OCI-M2 (cell line): ENCODE results near the gene ZNF764.
"Not testable (repeated sequence)": the region's sequence is repeated elsewhere in the genome, so short reads cannot be mapped to it uniquely, and the experiment has no call there.

Experiments used
- DNase-seq: peaks from one replicate; lab custom pipeline; 2025; ENCODE audit not compliant: unreplicated experiment; lab: John Stamatoyannopoulos, UW

Gene ZNF764

DNA sequence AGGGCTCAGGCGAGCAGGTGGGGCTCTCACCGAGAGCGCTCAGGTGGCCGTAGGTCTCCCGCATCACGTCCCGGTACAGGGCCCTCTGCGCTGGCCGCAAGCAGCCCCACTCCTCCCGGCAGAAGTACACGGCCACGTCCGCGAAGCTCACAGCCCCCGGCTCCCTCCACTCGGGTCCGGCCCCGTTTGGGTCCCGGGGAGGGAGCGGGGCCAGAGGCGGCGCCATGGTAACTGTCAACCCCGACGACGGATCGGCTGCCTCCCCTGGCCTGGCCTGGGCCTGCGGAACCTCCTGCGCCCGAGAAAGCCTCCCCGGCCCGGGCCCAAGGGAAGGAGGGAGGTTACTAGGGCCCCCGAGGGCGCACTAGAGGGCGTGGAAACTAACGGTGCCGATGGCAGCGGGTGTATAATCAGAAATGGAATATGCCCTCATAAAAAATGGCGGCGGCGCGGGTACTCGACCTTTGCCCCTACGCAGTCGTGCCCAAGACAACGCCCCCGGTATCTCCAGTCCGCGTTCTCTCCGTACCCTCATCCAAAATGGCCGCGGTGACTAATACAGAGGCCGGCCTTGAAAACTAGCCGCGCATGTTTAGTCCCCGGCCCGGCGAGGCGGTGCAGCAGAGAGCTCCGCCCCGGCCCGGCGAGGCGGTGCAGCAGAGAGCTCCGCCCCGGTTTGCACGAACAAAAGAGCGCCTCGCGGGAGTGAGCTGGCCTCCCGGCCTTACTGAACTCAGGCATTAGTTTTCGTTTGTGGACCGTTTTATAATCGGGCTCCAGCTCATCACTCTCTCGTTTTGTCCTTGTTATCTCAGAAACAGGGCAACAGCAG lies at the start of gene ZNF764:
Gene ZNF764 (minus strand): TSS at position 418 of the 832 bp plus-strand sequence. CDS start 192 bp downstream, at position 226.
- peak; percentile 91 for DNase-seq

DNA sequence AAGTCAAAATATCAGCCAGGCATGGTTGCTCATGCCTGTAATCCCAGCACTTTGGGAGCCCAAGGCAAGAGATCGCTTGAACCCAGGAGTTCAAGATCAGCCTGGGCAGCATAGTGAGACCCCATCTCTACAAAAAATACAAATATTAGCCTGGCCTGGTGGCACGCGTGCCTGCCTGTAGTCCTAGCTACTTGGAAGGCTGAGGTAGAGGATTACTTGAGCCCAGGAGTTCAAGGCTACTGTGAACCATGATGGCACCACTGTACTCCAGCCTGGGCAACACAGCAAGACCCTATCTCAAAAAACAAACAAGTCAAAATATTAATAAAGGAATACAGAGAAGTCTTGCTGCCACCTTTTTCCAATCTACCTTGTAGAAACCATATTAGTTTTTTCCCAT lies 47.8 kb upstream of the ZNF764 start:
- DNase-seq, result no peak

DNA sequence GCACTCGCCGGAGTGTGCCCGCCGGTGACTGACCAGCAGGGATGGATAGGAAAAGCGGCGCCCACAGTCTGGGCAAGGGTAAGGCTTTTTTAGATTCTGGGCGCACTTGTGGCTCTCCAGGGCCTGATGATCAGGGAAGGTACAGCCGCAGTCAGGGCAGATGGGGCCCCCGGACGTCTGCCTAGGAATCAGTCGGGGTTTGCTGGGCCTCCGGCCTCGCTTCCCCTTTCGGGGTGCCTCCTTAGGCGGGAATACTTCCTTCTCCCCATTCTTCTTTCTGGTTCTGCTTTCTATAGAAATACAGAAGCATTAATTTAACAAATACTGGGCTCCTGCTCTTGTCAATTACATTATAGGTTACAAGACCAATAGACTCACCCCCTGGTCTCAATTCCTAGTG lies 47.0 kb upstream of the ZNF764 start:
- DNase-seq, result no peak

DNA sequence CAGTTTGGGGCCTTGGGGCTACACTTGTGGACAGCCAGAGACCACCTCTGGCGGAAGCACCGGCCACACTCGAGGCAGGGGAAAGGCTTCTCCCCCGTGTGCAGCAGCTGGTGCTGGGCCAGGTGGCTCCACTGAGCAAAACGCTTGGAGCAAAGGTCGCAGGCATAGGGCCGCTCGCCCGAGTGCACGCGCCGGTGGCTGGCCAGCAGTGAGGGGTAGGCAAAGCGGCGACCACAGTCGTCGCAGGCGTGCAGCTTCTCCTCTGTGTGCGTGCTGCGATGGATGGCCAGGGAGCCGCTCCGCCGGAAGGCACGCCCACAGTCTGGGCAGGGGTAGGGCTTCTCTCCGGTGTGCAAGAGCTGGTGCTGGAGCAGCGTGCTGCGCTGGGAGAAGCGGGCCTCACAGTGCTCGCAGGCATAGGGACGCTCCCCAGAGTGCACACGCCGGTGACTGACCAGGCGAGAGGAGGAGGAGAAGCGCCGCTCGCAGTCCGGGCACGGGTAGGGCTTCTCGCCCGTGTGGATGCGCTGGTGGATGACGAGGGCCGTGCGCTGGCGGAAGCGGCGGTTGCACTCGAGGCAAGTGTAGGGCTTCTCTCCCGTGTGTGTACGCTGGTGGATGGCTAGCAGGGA lies 46.3 kb upstream of the ZNF764 start:
- DNase-seq, result no peak

DNA sequence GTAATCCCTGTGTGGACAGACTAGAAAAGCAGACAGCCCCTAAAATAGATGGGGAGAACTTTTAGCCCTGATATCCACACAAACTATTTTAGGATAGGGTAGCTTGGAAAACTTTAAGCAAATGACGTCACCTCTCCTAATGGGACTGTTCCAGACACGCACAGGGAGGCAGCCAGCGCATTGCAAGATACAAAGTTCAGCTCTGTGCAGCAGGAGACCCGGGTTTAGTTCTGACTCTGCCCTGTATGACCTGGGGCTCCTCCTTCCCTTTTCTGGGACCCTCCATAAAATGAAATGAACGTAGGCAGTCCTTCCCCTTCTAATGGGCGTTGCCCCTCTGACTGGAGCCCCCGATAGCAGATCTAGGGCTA lies 45.8 kb upstream of the ZNF764 start:
- DNase-seq, result no peak

DNA sequence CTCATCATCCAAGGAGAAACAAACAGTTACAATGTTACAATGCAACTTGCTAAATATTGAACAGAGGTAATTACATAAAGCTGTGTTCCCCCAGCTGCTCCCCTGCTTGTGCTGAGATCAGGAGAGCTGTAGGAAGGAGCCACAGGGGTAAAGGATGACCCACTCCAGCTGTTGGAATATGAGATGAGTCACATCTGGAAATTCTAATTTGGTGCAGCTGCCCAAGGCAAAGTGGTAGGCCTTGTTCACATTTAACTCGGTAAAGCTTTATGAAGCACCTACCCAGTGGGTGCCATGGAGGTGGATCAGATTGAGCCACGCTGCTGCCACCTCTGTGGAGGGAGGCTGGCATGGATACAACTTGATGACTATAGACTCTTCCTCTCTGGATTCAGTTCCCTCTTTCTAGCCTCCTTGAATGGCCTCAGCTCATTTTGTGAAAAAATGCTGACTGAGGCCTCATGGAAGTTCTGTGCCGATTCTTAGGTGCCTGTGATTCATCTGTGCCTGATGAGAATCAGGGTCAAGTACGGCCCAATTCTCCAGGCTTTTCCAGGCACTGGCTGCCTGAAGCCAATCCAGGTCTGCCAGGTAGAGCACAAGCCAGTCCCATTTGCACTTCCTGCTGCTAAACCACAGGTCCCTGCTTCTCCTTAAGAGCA lies 44.6 kb upstream of the ZNF764 start:
- no peak for DNase-seq

DNA sequence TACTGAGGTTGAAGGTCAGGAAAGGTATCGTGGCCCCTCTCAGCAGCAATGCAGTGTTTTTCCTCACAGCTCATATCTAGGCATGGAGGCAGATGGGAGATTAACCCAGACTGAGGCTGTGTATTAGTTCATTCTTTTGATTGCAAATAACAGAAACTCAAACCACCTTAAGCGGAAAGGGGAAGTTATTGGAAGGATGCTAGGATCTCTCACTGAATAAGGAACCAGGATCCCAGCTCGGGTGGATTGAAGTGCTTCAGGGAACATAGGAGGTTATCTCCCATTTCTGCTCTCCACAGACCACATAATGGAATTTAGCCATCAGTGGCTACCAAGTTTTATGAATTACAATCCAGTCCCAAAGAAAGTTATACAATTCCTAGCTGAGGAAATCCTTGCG lies 43.8 kb upstream of the ZNF764 start:
- no peak for DNase-seq

DNA sequence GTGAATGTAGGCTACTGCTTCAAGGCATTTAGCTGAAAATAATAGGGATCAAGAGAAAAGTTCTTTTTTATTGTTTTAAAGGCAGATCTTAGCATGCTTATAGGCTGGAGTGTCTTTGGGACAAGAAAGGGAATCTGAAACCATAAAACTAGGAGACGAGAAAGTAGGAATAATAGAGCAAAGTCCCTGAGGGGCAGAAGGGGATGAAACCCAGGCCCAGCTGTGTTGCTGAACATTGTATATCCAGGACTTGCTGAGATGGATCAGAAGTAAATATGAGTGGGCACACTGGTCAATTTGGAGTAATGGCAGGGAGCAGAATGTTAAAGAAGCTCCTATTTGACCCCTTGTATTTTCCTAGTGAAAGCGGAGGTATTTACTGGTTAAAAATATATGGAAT lies 42.8 kb upstream of the ZNF764 start:
- DNase-seq, result no peak

DNA sequence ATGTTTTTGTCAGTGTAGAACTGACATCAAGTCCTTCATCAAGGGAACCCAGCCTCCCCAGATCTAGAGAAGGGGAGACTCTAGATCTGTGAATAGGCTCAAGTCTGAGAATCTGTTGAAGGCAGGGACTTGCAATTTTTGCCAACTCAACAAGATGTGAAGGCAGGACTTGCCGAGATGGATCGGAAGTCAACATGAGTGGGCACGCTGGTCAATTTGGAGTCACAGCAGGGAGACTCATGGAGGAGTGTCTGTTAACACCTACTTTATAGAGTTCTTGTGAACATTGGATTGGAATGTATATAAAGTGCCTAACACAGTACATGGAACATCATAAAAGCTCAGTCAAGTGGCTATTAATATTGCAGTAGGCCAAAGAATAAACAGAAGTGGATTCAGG lies 42.0 kb upstream of the ZNF764 start:
- no peak for DNase-seq

DNA sequence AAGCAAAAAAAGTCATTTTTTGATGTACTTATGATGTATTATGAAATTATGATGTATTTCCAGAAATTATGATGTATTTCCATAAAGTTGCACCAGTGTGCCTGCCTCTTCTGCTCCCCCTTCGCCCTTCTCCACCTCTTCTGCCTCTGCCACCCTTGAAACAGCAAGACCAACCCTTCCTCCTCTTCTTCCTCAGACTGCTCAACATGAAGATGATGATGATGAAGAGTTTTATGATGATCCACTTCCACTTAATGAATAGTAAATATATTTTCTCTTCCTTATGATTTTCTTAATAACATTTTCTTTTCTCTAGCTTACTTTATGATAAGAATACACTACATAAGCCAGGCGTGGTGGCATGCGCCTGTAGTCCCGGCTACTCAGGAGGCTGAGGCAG lies 34.7 kb upstream of the ZNF764 start:
- DNase-seq, result no peak

DNA sequence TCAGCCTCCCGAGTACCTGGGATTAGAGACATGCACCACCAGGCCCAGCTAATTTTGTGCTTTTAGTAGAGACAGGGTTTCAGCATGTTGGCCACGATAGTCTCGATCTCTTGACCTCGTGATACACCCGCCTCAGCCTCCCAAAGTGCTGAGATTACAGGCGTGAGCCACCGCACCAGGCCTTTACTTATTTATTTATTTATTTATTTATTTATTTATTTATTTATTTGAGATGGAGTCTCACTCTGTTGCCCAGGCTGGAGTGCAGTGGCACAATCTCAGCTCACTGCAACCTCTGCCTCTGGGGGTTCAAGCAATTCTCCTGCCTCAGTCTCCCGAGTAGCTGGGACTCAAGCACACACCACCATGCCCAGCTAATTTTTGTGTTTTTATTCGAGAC lies 32.7 kb upstream of the ZNF764 start:
- DNase-seq, result not testable (repeated sequence)

DNA sequence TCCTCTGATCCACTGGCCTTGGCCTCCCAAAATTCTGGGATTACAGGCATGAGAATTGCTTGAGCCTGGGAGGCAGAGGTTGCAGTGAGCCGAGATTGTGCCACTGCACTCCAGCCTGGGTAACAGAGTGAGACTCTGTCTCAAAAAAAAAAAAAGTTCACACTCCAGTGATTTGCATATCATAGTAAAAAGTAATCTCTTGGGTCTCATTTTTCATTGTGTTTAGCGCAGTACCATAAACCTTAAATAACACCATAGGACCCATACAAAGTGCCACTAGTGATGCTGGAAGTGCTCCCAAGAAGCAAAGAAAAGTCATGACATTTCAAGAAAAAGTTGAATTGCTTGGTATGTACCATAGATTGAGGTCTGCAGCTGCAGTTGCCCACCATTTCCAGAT lies 31.4 kb upstream of the ZNF764 start:
- not testable (repeated sequence) for DNase-seq

DNA sequence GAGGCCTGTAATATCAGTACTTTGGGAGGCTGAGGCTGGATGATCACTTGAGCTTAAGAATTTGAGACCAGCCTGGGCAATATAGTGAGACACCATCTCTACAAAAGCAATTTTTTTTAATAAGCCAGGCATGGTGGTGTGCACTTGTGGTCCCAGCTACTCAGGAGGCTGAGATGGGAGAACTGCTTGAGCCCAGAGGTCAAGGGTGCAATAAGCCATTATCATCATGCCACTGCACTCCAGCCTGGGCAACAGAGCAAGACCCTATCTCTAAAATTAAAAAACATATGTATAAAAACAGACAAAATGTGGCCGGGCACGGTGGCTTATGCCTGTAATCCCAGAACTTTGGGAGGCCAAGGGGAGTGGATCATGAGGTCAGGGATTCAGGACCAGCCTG lies 30.5 kb upstream of the ZNF764 start:
- no peak for DNase-seq

DNA sequence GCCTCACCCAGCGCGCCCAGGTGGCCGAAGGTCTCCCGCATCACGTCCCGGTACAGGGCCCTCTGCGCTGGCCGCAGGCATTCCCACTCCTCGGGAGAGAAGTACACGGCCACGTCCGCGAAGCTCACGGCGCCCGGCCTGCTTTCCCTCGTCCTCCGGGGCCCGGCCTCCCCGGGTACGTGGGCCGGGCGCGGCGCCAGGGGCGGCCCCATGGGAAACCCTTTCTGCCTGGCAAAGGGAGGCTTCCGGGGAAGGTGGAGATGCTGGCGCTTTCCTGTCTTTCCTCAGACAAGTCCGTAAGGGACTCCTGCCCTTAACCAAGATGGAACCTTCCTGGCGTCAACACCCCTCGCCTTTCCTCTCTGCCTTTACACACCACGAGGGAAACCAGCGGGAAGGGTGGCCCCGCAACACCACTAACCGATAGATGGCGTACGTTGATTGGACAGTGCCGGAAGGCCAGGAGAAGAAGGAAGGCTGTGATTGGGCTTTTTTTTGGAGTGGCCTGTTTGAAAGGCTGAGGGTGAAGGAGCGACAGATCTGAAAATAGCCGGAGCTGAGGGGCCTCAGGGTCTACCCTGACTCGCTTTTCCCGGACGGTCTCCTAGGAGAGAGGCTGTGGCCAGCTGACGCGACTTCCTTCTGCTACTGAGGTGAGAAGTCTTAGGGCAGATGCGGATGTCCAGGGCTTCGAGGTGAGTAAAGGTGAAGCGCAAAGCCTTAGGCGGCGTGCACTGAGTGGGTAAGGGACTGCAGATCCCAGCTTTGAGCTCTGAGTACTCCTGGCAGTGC lies 27.4 kb upstream of the ZNF764 start, which contains the start of gene ZNF785:
Gene ZNF785 (minus strand): TSS at position 298 of the 792 bp plus-strand sequence. CDS start 86 bp downstream, at position 212.
- DNase-seq, result peak; percentile 75

DNA sequence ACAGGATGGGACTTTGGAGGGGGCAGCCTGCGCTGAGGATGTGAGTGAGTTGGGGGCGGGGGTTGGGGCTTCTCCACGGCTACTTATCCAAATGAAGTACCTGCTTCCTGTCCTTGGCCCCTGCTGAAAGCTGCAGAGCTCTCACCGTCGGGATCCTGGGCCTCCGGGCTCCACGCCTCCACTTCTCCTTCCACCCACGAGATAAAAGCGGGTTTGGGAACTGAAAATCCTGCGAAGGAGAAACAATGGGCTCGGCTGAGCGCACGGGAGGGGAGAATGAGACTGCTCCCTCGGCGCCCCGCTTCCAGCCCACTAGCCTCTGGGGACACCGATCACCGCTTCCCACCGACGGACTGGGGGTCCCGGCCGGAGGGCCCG lies 26.8 kb upstream of the ZNF764 start:
- DNase-seq, result no peak

DNA sequence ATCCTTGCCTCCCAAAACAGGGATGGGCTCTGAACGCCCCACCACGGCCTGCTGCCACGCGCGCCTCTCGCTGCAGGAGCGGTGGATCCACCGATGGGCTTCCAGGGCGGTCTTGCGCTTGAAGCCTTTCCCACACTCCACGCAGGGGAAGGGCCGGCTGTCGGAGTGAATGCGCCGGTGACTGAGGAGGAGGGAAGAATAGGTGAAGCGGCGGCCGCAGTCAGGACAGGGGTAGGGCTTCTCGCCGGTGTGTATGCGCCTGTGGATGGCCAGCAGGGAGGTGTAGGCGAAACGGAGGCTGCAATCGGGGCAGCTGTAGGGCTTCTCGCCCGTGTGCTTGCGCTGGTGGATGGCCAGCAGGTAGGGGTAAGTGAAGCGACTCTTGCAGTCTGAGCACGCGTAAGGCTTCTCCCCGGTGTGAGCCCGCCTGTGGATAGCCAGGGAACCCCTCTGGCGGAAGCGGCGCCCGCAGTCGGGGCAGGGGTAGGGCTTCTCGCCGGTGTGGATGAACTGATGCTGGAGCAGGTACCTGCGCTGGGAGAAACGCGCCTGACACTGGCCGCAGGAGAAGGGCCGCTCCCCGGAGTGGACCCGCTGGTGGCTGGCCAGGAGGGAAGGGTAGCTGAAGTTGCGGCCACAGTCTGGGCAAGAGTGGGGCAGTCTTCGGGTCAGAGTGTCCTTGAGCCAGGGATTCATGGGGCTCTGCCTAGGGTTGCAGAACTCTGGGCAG lies 24.6 kb upstream of the ZNF764 start:
- no peak for DNase-seq

DNA sequence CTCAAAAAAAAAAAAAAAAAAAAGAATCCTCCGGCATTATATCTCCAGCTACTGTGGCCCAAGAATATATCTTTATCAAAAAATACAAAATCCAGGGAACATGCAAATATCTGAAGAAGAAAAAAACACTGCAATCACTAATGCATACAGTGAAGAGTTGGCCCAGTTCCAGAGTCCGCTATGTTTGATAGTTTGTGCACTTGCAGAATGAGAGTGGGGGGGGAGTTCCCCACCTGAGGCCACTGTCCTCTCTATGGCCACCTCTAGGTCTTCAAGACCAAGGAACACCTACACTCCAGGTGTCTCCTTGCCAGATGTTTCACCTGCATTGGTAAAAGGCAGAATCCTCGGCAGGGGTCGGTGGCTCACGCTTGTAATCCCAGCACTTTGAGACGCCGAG lies 23.3 kb upstream of the ZNF764 start:
- no peak for DNase-seq

DNA sequence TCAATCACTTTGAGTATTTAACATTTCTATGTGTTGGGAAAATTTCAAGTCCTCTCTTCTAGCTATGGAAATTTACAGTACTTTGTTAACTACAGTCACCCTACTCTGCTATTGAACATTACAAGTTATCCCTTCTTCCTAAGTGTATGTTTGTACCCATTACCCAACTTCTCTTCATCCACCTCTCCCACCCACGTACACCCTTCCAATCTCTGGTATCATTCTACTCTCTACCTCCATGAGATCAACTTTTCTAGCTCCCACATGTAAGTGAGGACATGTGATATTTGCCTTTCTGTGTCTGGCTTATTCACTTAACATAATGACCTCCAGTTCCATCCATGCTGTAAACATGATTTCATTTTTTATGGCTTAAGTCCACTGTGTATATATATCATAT lies 16.5 kb upstream of the ZNF764 start:
- no peak for DNase-seq

DNA sequence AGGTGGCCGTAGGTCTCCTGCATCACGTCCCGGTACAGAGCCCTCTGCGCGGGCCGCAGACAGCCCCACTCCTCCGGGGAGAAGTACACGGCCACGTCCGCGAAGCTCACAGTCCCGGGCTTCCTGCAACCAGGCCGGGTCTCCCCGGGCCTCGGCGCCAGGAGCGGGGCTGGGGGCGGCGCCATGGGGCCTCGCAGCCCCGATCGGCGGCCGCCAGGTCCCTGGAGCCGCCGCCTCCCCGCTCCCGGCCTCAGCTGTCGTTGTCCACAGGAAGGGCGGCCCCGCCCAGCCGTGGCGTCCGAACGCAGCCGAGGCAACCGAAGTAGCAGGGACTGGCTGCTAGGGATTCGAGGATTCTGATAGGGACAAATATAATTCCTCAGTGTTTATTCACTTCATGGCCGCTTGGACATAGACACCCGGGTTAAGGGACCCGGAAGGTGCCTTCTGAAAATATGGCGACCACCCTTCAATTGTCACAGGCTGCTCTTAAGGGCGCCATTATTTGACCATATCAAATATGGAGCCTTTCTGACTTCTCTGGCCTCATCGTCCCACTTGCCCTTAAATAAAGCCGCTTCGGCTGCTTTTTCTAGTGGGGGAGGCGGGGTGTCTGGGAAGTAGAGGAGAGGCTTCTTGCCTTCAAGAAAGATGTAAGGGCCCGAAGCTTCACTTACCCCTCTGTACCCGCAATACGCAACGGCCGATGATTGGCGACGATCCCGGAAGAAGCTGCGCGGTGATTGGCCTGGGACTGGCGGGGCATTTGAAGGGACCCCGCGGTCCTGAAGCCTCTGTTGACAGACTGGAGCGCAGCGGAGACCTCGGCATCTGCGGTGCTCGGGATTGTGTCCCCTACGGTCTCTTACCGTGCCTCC lies 13.5 kb upstream of the ZNF764 start, which contains the start of gene ZNF688:
Gene ZNF688 (minus strand): TSS at position 270 of the 878 bp plus-strand sequence. CDS start 85 bp downstream, at position 185.
- peak; percentile 45 for DNase-seq
